ENCODE measurements around the gene RSPH6A. TPM values are rescaled to one million over a fixed set of nuclear protein-coding genes. Genes with fewer than 3 reads are reported as not detected.

RSPH6A gene
- total and polyA plus RNA-seq, 2 of the 13 experiments (the other 11 are each of a cell fraction or from before 2014, with no cell fraction given), result 0.07 TPM; not detected in 1

DNA sequence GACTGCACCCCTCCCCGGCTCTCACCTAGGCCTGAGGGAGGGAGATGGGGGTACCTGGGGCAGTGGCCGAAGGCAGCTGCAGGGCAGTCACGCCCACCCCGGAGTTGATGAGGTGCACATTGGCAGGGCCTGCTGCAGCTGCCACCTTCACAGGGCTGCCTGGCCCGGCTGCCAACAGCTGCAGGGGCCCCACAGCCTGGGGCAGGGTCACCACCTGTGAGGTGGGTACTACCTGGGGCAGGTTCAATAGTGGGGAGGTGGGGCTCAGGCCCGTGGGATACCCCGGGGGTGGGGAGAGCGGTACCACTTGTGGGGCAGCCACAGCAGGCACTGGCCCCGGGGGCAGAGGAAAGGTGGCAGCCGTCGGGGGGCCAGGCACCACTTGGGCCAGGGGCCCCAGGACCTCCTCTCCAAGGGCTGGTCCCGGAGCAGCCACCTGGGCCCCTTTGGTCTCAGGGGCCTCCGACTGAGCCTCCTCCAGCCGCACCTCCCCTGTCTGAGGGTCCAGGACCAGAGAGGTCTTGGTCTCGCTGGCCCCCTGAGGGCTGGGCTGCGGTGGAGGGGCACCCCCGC, 48.7 kb downstream of the RSPH6A start:
- H4K20me1 ChIP-seq (ENCODE audit: insufficient read depth, low read length), result no peaks in the 10 kb centered on the region
- WGBS (ENCODE audit: low lambda C conversion rate), result 80% methylated on average over 11 of the region's 17 CpGs
- in situ Hi-C loops (cut with HindIII; ENCODE audit: extremely low pct_ligation_motif_present, low pct_unique_long_range_greater_than_20kb) (no loop called here), intact Hi-C loops (cut with micrococcal nuclease; ENCODE audit: unreplicated experiment) (loop anchor here (5.0 kb wide), 1 partner anchor 34 kb away; the partner anchor contains the start of genes FBXO46 and MEIOSIN)
- no peaks in the 10 kb centered on the region for H3K36me3 ChIP-seq (replicated peaks in 1 of 2; ENCODE audit: control insufficient read depth in 1 of 2, insufficient read depth in 2 of 2, low read length in 2 of 2)
- H3K9me3 ChIP-seq (ENCODE audit: low read length), result no peaks in the 10 kb centered on the region
- ATAC-seq (no peak), FAIRE-seq (no peak), DNase-seq (ENCODE audit: low spot score) (no peak)
- no peak overlapping the region for H2AFZ ChIP-seq (ENCODE audit: low read length)
- H3K4me2 ChIP-seq (ENCODE audit: low read depth, low read length), result peak overlapping the region; percentile 93
- H3K27ac ChIP-seq (ENCODE audit: extremely low read length, insufficient read depth, low read length), result no peak overlapping the region
- ChIA-PET CTCF (ENCODE audit: low intra/inter-chr PET ratio, low total read pairs) (no interaction called here), POLR2A (interaction anchor here (0.8 to 4.7 kb wide), 9 partner anchors 7 to 98 kb away, joined by 3 to 35 read pairs (median 9); partner anchors contain the start of genes DMWD, FBXO46, FOXA3 and QPCTL)
- no TSS peak for BruUV-seq (replicated peaks)
- H3K79me2 ChIP-seq (ENCODE audit: insufficient read depth, low read length), result peaks cover 3% of the 10 kb centered on the region
- peaks cover 16% of the 10 kb centered on the region for H3K4me1 ChIP-seq (ENCODE audit: insufficient read depth, low read length)
- peak overlapping the region; percentile 75 to 87 (median 76); a peak in 5 of 6 replicates for H3K4me3 ChIP-seq (replicated peaks in 1 of 3; ENCODE audit: insufficient read depth in 1 of 3, low read depth in 2 of 3, low read length in 3 of 3)
- peaks cover 8 to 17% of the 10 kb centered on the region in 2 experiments; a peak in 3 of 5 replicates for H3K27me3 ChIP-seq (ENCODE audit: control insufficient read depth in 1 of 2, insufficient read depth in 2 of 2, low read length in 2 of 2)
- peak overlapping the region; percentile 91 for H3K9ac ChIP-seq (ENCODE audit: insufficient read depth, low read depth, low read length)
- TF ChIP-seq, protein P1, sequence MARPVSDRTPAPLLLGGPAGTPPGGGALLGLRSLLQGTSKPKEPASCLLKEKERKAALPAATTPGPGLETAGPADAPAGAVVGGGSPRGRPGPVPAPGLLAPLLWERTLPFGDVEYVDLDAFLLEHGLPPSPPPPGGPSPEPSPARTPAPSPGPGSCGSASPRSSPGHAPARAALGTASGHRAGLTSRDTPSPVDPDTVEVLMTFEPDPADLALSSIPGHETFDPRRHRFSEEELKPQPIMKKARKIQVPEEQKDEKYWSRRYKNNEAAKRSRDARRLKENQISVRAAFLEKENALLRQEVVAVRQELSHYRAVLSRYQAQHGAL (CRISPR knock-in tag; IDR thresholded peaks at IDR 0.05; ENCODE audit: not compliant biosample characterization), result no peak
- TF ChIP-seq, protein P2, sequence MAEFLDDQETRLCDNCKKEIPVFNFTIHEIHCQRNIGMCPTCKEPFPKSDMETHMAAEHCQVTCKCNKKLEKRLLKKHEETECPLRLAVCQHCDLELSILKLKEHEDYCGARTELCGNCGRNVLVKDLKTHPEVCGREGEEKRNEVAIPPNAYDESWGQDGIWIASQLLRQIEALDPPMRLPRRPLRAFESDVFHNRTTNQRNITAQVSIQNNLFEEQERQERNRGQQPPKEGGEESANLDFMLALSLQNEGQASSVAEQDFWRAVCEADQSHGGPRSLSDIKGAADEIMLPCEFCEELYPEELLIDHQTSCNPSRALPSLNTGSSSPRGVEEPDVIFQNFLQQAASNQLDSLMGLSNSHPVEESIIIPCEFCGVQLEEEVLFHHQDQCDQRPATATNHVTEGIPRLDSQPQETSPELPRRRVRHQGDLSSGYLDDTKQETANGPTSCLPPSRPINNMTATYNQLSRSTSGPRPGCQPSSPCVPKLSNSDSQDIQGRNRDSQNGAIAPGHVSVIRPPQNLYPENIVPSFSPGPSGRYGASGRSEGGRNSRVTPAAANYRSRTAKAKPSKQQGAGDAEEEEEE (CRISPR knock-in tag; IDR thresholded peaks at IDR 0.05; ENCODE audit: borderline replicate concordance), result no peak
- no peak for TF ChIP-seq KLF9 (CRISPR knock-in tag; IDR thresholded peaks at IDR 0.05; ENCODE audit: low read depth)
- 0 out of 2 replicates have a peak, but pooled peaks have one; percentile 38 for TF ChIP-seq ZNF235 (CRISPR knock-in tag; IDR thresholded peaks at IDR 0.05; ENCODE audit: borderline replicate concordance)
- no peak for TF ChIP-seq RBM22 (optimal IDR thresholded peaks at IDR 0.05; ENCODE audit: low read length)
- TF ChIP-seq, protein P3, sequence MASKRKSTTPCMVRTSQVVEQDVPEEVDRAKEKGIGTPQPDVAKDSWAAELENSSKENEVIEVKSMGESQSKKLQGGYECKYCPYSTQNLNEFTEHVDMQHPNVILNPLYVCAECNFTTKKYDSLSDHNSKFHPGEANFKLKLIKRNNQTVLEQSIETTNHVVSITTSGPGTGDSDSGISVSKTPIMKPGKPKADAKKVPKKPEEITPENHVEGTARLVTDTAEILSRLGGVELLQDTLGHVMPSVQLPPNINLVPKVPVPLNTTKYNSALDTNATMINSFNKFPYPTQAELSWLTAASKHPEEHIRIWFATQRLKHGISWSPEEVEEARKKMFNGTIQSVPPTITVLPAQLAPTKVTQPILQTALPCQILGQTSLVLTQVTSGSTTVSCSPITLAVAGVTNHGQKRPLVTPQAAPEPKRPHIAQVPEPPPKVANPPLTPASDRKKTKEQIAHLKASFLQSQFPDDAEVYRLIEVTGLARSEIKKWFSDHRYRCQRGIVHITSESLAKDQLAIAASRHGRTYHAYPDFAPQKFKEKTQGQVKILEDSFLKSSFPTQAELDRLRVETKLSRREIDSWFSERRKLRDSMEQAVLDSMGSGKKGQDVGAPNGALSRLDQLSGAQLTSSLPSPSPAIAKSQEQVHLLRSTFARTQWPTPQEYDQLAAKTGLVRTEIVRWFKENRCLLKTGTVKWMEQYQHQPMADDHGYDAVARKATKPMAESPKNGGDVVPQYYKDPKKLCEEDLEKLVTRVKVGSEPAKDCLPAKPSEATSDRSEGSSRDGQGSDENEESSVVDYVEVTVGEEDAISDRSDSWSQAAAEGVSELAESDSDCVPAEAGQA (IDR thresholded peaks at IDR 0.05; ENCODE audit: low read depth), result no peak
- TF ChIP-seq, protein P3 (CRISPR knock-in tag; IDR thresholded peaks at IDR 0.05; ENCODE audit: borderline replicate concordance), result no peak
- TF ChIP-seq MZF1 (CRISPR knock-in tag; IDR thresholded peaks at IDR 0.05; ENCODE audit: borderline replicate concordance), result no peak
- no peak for TF ChIP-seq SKI (IDR thresholded peaks at IDR 0.05; ENCODE audit: partially characterized antibody)
- TF ChIP-seq ZNF607 (CRISPR knock-in tag; IDR thresholded peaks at IDR 0.05; ENCODE audit: borderline replicate concordance), result no peak
- TF ChIP-seq ATRX (CRISPR knock-in tag; IDR thresholded peaks at IDR 0.05; ENCODE audit: borderline replicate concordance), result no peak
- TF ChIP-seq ZSCAN22 (CRISPR knock-in tag; IDR thresholded peaks at IDR 0.05), result no peak
- TF ChIP-seq, protein P4, sequence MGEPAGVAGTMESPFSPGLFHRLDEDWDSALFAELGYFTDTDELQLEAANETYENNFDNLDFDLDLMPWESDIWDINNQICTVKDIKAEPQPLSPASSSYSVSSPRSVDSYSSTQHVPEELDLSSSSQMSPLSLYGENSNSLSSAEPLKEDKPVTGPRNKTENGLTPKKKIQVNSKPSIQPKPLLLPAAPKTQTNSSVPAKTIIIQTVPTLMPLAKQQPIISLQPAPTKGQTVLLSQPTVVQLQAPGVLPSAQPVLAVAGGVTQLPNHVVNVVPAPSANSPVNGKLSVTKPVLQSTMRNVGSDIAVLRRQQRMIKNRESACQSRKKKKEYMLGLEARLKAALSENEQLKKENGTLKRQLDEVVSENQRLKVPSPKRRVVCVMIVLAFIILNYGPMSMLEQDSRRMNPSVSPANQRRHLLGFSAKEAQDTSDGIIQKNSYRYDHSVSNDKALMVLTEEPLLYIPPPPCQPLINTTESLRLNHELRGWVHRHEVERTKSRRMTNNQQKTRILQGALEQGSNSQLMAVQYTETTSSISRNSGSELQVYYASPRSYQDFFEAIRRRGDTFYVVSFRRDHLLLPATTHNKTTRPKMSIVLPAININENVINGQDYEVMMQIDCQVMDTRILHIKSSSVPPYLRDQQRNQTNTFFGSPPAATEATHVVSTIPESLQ (CRISPR knock-in tag; conservative IDR thresholded peaks at IDR 0.05), result no peak

Data from HepG2 (cell line).